ENCODE results near the gene SLC25A21. TPM values are rescaled to one million over a fixed set of nuclear protein-coding genes. Genes with fewer than 3 reads are reported as not detected.
"Not testable (repeated sequence)": the region's sequence is repeated elsewhere in the genome, so short reads cannot be mapped to it uniquely, and the experiment has no call there.

The SLC25A21 gene
- total and polyA plus RNA-seq, 9 donors, result 0.57 to 1.6 (median 1.1) TPM; not detected in 1

- H3K36me3 ChIP-seq, result no peaks in the 10 kb centered on the region
- H3K27me3 ChIP-seq, result no peaks in the 10 kb centered on the region
- intact Hi-C loops (cut with DNase I), result no loop called here
- TF ChIP-seq POLR2A (IDR thresholded peaks at IDR 0.05) (no peak), CTCF (IDR thresholded peaks at IDR 0.05) (no peak), EP300 (IDR thresholded peaks at IDR 0.05) (no peak)
- H3K9me3 ChIP-seq, result no peaks in the 10 kb centered on the region
- WGBS, 3 donors, result 14 to 28% (median 20%) methylated on average over 1 of the region's 1 CpG
- H3K4me3 ChIP-seq, result no peak overlapping the region
- no peak overlapping the region for H3K27ac ChIP-seq
- H3K4me1 ChIP-seq (ENCODE audit: insufficient read depth), result no peaks in the 10 kb centered on the region
- no peak for DNase-seq
Measured at GRCh38 chr14:36701132-36701531, 471.3 kb downstream of the SLC25A21 start.

DNA sequence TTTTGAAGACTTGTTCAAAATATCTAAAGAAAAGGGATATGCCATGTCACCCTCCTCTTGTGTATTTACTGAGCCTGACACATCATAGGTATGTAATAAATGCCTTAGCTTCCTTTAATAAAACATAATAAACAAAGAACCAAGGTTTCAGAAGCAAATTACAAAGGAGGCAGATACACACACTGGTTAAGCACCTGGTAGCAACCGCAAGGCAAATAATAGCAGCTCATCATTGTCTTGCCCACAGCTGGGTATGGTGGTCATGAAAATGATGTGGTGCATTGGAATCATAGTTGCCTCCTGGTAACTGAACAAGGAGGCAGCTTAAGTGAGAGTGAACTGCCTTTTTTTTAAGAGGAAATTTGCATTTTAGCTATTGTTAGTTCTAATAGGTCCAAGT, 471.8 kb downstream of the SLC25A21 start:
- TF ChIP-seq EP300 (IDR thresholded peaks at IDR 0.05), result no peak
- TF ChIP-seq CTCF (IDR thresholded peaks at IDR 0.05), result no peak
- TF ChIP-seq POLR2A (IDR thresholded peaks at IDR 0.05), result no peak
- H3K27me3 ChIP-seq, result no peaks in the 10 kb centered on the region
- WGBS, 3 donors, result 85 to 96% (median 94%) methylated on average over 1 of the region's 1 CpG
- intact Hi-C loops (cut with DNase I), result no loop called here
- no peak for DNase-seq
- H3K27ac ChIP-seq, result no peak overlapping the region
- H3K4me3 ChIP-seq, result no peak overlapping the region
- no peaks in the 10 kb centered on the region for H3K9me3 ChIP-seq
- no peaks in the 10 kb centered on the region for H3K36me3 ChIP-seq
- H3K4me1 ChIP-seq (ENCODE audit: insufficient read depth), result no peaks in the 10 kb centered on the region

DNA sequence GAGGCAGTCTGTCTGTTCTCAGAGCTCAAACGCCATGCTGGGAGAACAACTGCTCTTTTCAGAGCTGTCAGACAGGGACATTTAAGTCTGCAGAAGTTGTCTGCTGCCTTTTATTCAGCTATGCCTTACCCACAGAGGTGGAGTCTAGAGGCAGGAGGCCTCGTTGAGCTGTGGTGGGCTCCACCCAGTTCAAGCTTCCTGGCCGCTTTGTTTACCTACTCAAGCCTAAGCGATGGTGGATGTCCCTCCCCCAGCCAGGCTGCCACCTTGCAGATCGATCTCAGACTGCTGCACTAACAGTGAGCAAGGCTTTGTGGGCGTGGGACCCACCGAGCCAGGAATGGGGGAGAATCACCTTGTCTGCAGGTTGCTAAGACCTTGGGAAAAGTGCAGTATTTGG, 473.0 kb downstream of the SLC25A21 start:
- H3K4me1 ChIP-seq (ENCODE audit: insufficient read depth); H3K27ac ChIP-seq; DNase-seq; intact Hi-C loops (cut with DNase I); H3K27me3 ChIP-seq; H3K36me3 ChIP-seq; H3K9me3 ChIP-seq; H3K4me3 ChIP-seq: not testable (repeated sequence)
- WGBS, 3 donors, result 71 to 79% (median 75%) methylated on average over 7 of the region's 7 CpGs

GRCh38 chr14:36690311-36691040, 481.9 kb downstream of the SLC25A21 start:
- TF ChIP-seq CTCF (IDR thresholded peaks at IDR 0.05) (no peak), EP300 (IDR thresholded peaks at IDR 0.05) (no peak), POLR2A (IDR thresholded peaks at IDR 0.05) (no peak)
- H3K36me3 ChIP-seq, result no peaks in the 10 kb centered on the region
- WGBS, 3 donors, result 50 to 64% (median 58%) methylated on average over 1 of the region's 1 CpG
- DNase-seq, result no peak
- intact Hi-C loops (cut with DNase I), result no loop called here
- no peak overlapping the region for H3K27ac ChIP-seq
- no peaks in the 10 kb centered on the region for H3K27me3 ChIP-seq
- no peaks in the 10 kb centered on the region for H3K9me3 ChIP-seq
- H3K4me3 ChIP-seq, result no peak overlapping the region
- no peaks in the 10 kb centered on the region for H3K4me1 ChIP-seq (ENCODE audit: insufficient read depth)

- Histone ChIP-seq H3K4me1 (ENCODE audit: insufficient read depth) (no peaks in the 10 kb centered on the region), H3K9me3 (no peaks in the 10 kb centered on the region), H3K36me3 (no peaks in the 10 kb centered on the region), H3K27ac (no peak overlapping the region), H3K27me3 (no peaks in the 10 kb centered on the region), H3K4me3 (no peak overlapping the region)
- intact Hi-C loops (cut with DNase I), result no loop called here
- WGBS, 3 donors, result 93 to 97% (median 97%) methylated on average over 3 of the region's 3 CpGs
- no peak for DNase-seq
- TF ChIP-seq CTCF (IDR thresholded peaks at IDR 0.05) (no peak), EP300 (IDR thresholded peaks at IDR 0.05) (no peak), POLR2A (IDR thresholded peaks at IDR 0.05) (no peak)
Measured at GRCh38 chr14:36684946-36685345, 487.5 kb downstream of the SLC25A21 start.

Measured in ovary (tissue), 9 donors.